Effector CD4-positive, alpha-beta T cell (primary cell): ENCODE data around the gene FAM117A.

Experiments used
- DNase-seq: peaks from one replicate; pipeline ENCODE4 v3.0.0-alpha.2; 2020
- total RNA-seq: gene quantifications from one replicate; lab custom pipeline; 2026; lab: John Stamatoyannopoulos, UW

The FAM117A gene
- total RNA-seq, result 81.0 reads per million, percentile 78 among the genes with 10 or more reads in this experiment

DNA sequence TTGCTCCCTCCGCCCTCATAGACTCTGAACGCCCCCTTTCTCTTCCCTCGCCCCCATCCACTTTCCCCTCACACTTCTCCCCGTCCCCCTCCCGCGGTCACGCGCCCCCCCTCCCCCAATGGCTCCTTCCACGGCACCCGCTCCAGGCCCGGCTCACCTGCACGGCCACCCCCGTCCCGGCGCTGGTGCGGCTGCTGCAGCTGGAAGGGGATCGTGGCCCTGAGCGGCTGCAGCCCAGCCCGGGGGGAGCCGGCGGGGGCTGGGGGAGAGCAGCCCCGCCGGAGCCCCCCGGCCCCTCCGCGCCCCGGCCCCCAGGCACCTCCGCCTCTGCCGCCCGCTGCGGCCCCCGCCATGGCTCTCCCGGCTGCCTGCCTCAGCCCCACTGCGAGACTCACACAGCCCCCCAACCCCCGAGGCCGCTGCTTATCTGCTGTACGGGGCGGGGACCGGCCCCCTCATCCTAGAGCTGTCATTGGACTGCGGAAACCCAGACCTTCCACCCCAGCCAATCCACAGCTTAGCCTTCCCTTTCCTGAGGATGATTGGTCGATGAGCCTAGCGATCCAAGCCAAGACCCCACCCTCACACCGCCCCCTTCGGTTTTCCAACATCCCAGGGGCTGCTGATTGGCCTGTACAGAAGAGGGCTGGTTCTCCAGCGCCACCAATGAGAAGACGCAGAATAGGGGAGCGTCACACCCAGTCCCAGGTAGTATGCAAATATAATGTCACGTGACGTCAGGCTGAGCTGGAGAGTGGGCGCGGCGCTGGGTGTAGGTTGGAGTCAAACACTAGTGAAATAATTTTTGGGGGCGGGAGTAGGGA is at the start of gene FAM117A:
Gene FAM117A, minus strand, starts transcription at position 397 of the 824 bp plus-strand sequence. Its CDS starts 44 bp downstream, at position 353.
- DNase-seq, result peak; percentile 94

GRCh38 chr17:49809056-49809455 is 45.1 kb upstream of the FAM117A start:
- DNase-seq, result no peak

- no peak for DNase-seq
Observed at GRCh38 chr17:49798738-49799137, 34.8 kb upstream of the FAM117A start.

- DNase-seq, result no peak
Observed at GRCh38 chr17:49798182-49798581, 34.3 kb upstream of the FAM117A start.

GRCh38 chr17:49795372-49795771 is 31.4 kb upstream of the FAM117A start:
- DNase-seq, result no peak

- DNase-seq, result no peak
Observed at GRCh38 chr17:49793309-49793708, 29.4 kb upstream of the FAM117A start.

GRCh38 chr17:49789243-49789578 is 25.3 kb upstream of the FAM117A start:
- DNase-seq, result no peak

DNA sequence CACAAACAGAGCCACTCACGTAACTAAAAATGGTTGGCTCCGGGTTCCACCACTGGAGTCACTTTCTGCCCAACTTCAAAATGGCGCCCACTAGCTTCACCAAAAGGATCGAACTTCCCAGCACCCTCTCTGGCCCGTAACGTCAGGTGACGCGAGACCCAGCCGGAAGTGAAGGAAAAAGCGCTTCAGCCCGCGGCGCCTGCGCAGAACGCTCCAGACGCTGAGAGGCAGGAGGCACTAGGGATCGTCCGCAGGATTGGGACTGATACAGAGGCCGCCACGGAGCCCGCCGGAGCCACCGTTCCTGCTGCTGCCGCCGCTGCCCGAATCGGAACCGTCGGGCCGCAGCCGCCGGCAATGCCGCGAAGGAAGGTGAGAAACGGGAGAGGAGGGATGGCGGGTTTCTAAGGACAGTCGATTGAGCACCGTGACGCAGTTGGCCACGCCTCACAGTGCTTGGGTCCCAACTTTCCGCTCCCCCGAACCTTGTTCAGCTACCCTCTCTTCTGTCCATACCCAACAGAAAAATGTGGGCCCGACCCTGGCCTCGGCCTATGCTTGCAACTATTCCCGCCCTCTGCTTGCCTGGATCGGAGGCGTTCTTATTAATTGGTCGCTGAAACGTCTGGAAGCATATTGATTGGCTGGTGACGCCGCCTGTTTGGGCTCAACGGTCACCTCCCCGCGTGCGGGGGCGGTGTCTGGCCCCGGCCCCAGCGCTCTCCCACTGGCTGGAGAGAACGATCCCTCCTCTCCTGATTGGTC is 24.7 kb upstream of the FAM117A start, which contains the start of gene KAT7:
Gene KAT7, plus strand, starts transcription at position 204 of the 765 bp plus-strand sequence. Its CDS starts 154 bp downstream, at position 358.
- DNase-seq, result peak; percentile 98

GRCh38 chr17:49787884-49788477 is 24.1 kb upstream of the FAM117A start:
- peak; percentile 4 for DNase-seq

DNA sequence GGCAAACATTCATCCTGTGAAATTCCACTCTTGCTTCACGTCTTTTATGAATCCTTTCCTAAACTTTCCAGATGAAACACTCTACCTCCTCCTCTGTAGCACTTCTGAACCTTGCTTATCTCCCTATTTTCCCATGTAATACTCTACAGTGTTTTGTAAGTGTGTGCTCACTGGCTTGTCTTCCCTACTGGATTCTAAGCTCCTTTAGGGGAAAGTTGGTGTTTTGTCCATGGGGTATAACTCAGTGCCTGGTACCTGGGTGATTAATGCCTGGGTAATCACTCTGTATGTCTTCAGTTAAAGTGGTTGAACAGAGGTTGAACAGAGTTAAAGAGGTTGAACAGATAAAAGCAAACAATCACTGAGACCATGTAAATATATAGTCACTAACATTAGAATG is 20.7 kb upstream of the FAM117A start:
- DNase-seq, result no peak

GRCh38 chr17:49783791-49784190 is 19.9 kb upstream of the FAM117A start:
- no peak for DNase-seq

GRCh38 chr17:49783071-49783715 is 19.3 kb upstream of the FAM117A start:
- no peak for DNase-seq

- DNase-seq, result no peak
Observed at GRCh38 chr17:49779739-49780231, 15.9 kb upstream of the FAM117A start.

GRCh38 chr17:49779156-49779738 is 15.3 kb upstream of the FAM117A start:
- no peak for DNase-seq

DNA sequence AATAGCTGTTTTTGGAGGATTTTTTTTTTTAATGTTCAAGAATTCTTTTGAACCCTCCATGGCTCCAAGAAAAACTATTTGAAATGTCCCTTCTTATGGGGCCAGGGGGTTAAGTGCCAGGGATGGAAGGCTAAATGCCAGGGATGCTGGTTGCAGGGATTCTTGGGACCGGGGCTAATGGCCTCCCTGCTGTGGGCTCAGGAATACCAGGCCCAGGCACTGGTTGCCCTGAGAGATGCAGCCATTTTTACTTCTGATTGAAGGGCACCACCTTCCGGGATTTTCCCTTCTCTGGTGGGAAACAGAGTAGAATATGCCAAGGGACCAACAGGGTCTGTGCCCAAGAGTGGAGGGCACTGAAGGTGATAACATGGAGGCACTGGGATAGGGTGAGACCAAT is 13.6 kb upstream of the FAM117A start:
- DNase-seq, result no peak

DNA sequence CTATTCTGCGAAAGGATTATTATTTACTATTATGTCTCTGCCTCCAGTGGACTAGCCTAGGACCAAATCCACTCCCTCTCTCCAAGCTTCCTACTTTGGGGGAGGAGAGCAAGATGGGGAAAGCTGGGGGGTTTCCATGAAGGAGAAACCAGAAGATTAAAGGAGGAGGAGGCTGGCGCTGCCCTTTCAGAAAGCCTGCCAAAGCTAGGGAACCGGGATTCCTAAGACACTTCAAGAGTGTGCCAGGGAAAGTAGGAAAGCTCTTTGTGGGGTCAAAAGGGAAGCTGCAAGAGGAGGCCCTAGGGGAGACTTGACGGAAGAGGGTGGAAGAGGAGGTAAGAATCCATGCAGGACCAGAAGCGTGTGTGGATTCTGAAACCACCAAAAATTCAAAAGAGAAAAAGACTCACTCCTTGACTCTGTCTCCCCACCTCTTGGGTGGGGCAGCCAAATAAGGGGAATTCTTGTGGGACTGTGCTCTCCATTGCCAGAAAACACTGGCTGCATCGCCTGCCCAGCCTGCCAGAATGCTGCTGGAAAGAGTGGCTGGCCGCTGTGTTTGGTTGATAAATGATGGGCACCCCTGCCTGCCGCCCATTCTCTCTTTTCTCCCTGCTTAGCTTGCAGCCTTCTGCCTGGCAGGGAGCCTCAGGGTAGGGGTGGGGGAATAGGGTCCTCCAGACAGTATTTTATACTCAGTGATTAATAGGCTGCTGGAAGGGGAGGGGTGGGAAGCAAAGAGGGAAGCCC is 12.8 kb upstream of the FAM117A start:
- no peak for DNase-seq

DNA sequence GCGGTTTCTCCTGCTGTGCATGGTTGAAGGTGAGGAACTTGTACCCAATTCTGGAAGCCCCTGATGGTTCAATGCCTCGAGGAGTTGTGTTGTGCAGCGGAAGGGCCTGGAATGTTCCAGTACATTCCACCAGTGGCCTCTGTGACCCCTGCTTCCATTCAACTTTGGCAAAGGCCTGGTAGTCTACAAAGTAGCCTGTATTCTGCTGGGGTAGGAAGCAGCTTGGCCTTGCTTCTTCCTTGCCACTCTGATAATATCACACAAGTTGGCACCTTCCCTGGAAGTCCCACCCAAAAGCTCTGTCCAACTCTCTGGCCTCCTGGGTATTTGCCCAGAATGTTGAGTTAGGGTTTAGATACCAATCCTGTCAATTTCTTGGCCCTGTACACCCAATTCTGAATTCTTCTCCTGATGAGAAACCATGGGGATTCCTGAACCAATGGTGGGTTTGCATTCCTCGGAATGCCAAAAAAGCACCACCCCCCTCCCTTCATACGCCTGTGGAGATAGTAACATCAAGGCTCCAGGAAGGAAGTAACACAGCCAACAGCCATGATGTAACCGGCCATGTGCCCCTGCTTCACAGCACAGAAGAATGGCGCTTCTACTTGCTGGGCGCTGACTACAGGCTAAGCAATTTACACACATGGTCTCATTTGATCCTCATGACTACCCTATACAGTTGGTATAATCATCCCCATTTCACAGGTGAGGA is 11.8 kb upstream of the FAM117A start:
- DNase-seq, result no peak

GRCh38 chr17:49766918-49767530 is 3.1 kb upstream of the FAM117A start:
- DNase-seq, result no peak

DNA sequence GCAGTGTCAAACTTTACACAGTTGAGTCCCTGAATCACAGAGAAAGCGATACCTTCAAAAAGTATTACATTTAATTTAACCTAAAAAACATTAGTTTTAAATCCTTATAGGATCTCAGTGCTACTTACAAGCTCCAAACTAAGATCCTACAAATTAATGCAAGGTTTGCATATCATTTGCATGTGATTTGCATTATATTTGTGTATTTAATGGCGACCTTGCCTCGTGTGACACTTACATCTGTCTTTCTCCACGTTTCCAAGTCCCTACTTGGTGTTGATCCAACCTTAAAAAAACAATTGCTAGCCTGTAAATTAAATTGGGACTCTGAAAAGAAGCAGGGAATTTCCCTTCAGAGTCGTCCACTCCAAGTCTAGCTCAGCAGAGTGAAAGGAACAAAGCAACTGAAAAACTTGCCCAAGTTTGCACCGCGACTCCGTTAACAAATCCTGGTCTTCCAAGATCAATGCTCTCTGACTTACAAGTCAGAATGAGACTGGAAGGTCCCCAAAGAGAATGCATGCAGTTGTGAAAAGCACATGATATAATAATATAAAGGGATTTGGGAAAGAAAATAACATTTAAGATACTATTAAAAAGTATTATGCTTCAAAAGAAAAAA is 739 bp upstream of the FAM117A start:
- no peak for DNase-seq
